HG03558 (cell line): Measurements from ENCODE around the gene RP2.

ENCODE experiments used
- ATAC-seq: cut with Tn5 transposase; IDR thresholded peaks from one replicate; pipeline ENCODE4 v1.9.1; 2021; ENCODE audit warnings: moderate number of reproducible peaks; ENCODE audit not compliant: unreplicated experiment; ENCODE audit errors: extremely low read depth

The RP2 gene

GRCh38 chrX:46913667-46914066, 76.8 kb downstream of the RP2 start:
- no peak for ATAC-seq

DNA sequence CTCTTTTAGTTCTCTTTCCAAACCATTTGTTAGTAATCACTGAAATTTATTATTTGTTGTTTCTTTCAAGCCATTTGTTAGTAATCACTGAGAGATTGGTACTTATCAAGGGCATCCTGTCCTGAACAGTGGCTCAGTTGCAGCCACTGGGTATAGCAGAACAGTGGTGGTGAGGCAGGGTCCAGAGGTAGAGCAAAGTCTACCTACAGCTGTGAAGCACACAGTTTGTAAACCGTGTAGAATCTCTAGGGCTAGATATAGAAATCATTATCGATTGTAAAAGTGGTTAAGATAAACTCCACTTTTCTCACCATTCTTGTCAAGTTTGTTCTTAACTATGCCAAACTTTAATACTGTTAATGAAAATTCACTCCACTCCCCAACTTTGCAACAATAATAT, 79.4 kb downstream of the RP2 start:
- ATAC-seq: no peak

DNA sequence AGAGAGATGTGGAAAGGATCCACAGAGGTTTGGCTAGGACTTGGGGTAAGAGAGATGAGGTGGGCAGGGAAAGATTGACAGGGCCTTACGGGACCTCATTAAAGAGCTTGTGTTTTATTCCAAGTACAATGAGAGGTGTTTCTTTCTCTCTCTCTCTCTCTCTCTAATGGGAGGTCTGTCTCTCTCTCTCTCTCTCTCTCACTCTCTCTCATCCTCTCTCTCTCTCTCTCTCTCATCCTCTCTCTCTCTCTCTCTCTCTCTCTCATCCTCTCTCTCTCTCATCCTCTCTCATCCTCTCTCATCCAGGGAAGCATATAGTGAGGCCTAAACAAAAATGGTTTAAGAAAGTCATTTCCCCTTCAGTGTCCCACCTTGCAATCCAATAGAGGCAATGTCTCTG, 80.8 kb downstream of the RP2 start:
- ATAC-seq: no peak

GRCh38 chrX:46918434-46918833, 81.6 kb downstream of the RP2 start:
- no peak for ATAC-seq

GRCh38 chrX:46920235-46920634, 83.4 kb downstream of the RP2 start:
- ATAC-seq: no peak

DNA sequence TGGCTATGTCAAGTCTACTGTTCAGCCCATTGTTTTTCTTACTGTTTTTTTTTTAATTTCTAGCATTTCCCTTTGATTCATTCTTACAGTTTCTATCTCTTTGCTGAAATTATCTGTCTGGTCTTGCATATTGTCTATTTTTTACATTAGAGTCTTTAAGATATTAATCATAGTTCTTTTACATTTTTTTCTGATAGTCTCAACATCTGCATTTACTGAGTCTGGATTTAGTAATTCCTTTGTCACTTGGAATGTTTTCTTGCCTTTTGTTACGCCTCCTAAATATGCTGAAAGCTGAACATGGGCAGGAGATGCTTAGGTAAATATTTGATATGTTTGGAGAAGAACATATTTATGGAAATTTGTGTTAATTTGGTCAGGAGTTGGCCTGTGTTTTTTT, 85.8 kb downstream of the RP2 start:
- ATAC-seq: no peak

- no peak for ATAC-seq
Observed at GRCh38 chrX:46927718-46928117, 90.9 kb downstream of the RP2 start.

- ATAC-seq: no peak
Observed at GRCh38 chrX:46929439-46930261, 92.8 kb downstream of the RP2 start.
